ENCODE results near the gene CERK. TPM values are rescaled to one million over a fixed set of nuclear protein-coding genes. Genes with fewer than 3 reads are reported as not detected.

Gene CERK
- total and polyA plus RNA-seq, 9 of the 15 experiments (the other 6 are each of a cell fraction or from before 2014, with no cell fraction given), result 1.1 to 14.9 (median 8.7) TPM

DNA sequence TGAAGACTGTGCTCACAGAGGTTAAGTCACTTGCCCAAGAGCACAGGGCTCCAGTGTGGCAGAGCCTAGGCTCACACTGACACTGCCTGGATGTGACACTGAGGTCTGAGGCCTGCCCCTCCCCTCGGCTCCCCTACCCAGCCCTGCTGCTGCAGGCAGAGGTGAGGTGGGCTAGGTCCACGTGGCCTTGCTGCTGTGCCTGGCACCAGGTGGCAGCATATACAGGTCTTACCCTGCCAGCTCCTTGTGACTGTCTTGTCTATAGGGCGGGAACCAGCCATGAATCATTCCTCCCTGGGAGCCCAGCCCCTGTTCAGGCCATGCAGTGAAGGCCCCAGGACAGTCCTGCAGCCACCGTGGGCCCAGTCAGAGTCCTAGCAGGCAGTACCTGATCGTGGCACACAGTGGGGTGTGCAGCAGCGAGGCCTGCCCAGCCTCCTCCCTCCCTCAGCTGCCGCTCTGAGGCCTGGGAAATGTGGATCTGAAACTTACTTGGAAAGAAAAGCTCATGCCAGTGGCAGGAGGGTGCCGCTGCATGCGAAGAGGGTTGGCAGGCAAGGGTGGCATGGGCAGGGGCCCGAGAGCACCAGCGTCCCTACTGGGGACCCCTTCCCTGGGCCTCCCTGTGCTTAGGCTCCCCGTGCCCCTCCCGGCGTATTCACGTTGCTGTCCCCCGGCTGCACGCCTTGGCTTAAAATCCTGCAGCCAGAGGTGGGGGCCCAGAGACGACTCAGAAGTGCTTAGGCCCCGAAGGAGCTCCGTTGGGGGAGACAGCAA lies 1.2 kb upstream of the CERK start:
- Histone ChIP-seq H3K79me2 (ENCODE audit: control insufficient read depth, insufficient read depth, low read length) (peaks cover 29% of the 10 kb centered on the region), H2AFZ (ENCODE audit: low read depth, low read length) (no peak overlapping the region), H3K27ac (ENCODE audit: extremely low read depth, low read depth, low read length) (no peak overlapping the region), H3K4me2 (ENCODE audit: insufficient read depth, low read length) (peak overlapping the region; percentile 24; the same call in 1 of the 2 replicates), H3K4me3 (no peak overlapping the region), H3K9ac (ENCODE audit: insufficient read depth in 1 of 2, low read depth in 2 of 2, low read length in 2 of 2) (no peak overlapping the region), H3K9me1 (ENCODE audit: control insufficient read depth, insufficient read depth, low read length) (no peaks in the 10 kb centered on the region), H3K36me3 (ENCODE audit: control insufficient read depth, insufficient read depth, low read length) (no peaks in the 10 kb centered on the region; the same call in 2 of the 3 replicates), H4K20me1 (replicated peaks; ENCODE audit: control insufficient read depth, insufficient read depth, low read length) (no peaks in the 10 kb centered on the region), H3K4me1 (replicated peaks in 1 of 2; ENCODE audit: control insufficient read depth in 2 of 2, insufficient read depth in 2 of 2, low read length in 2 of 2) (peaks cover 5 to 35% of the 10 kb centered on the region in 2 experiments; a peak in 4 of 5 replicates), H3K9me3 (replicated peaks; ENCODE audit: control insufficient read depth, insufficient read depth, low read depth, low read length) (no peaks in the 10 kb centered on the region), H3K27me3 (ENCODE audit: control insufficient read depth in 2 of 2, insufficient read depth in 2 of 2, low read length in 2 of 2) (no peaks in the 10 kb centered on the region)
- 66% methylated on average over 17 of the region's 20 CpGs for WGBS (ENCODE audit: insufficient coverage, low coverage, missing lambda C conversion rate)
- in situ Hi-C loops (cut with MboI) (no loop called here), intact Hi-C loops (cut with micrococcal nuclease) (no loop called here)
- peak in 2 of 4 experiments; percentile 21 to 22 for DNase-seq (ENCODE audit: extremely low read depth in 1 of 4, low spot score in 3 of 4)
- ATAC-seq, result no peak
- ChIA-PET CTCF (ENCODE audit: low intra/inter-chr PET ratio) (no interaction called here), POLR2A (interaction anchor here (0.7 to 3.9 kb wide), 3 partner anchors 17 to 23 kb away, joined by 3 to 21 read pairs (median 3); partner anchors contain the start of gene TBC1D22A)
- BruUV-seq (replicated peaks), result no TSS peak
- TF ChIP-seq, protein P1, sequence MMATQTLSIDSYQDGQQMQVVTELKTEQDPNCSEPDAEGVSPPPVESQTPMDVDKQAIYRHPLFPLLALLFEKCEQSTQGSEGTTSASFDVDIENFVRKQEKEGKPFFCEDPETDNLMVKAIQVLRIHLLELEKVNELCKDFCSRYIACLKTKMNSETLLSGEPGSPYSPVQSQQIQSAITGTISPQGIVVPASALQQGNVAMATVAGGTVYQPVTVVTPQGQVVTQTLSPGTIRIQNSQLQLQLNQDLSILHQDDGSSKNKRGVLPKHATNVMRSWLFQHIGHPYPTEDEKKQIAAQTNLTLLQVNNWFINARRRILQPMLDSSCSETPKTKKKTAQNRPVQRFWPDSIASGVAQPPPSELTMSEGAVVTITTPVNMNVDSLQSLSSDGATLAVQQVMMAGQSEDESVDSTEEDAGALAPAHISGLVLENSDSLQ (IDR thresholded peaks at IDR 0.05), result peak; percentile 83
- TF ChIP-seq MEIS2 (IDR thresholded peaks at IDR 0.05; ENCODE audit: partially characterized antibody), result peak; percentile 68
- TF ChIP-seq, protein P2, sequence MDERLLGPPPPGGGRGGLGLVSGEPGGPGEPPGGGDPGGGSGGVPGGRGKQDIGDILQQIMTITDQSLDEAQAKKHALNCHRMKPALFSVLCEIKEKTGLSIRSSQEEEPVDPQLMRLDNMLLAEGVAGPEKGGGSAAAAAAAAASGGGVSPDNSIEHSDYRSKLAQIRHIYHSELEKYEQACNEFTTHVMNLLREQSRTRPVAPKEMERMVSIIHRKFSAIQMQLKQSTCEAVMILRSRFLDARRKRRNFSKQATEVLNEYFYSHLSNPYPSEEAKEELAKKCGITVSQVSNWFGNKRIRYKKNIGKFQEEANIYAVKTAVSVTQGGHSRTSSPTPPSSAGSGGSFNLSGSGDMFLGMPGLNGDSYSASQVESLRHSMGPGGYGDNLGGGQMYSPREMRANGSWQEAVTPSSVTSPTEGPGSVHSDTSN (CRISPR knock-in tag; IDR thresholded peaks at IDR 0.05; ENCODE audit: low read depth), result no peak
- TF ChIP-seq, protein P2 (tag; conservative IDR thresholded peaks at IDR 0.05; ENCODE audit: low read depth), result peak; percentile 65; the same call in 1 of the 2 replicates
- no peak for TF ChIP-seq KDM5B (IDR thresholded peaks at IDR 0.05; ENCODE audit: insufficient replicate concordance, low read depth, low read length)
- no peak for TF ChIP-seq NCOR1 (IDR thresholded peaks at IDR 0.05)
- no peak for FAIRE-seq
